Mammary epithelial cell (primary cell): ENCODE measurements around the gene PNRC2.

Experiments used
- EZH2 ChIP-seq: IDR thresholded peaks from 2 replicates; pipeline ENCODE4 v1.6.1; 2012; ENCODE audit warnings: low read length, inconsistent platforms, borderline replicate concordance
- TF ChIP-seq, protein P1 (sequence below), 2 donors: IDR thresholded peaks in 1 of 2; conservative IDR thresholded peaks in 1 of 2; 2 replicates each; pipeline ENCODE4 v1.5.1; 2011 to 2012; ENCODE audit warnings: inconsistent platforms in 2 of 2, low read length in 2 of 2, mild to moderate bottlenecking in 2 of 2, control low read depth in 1 of 2, low read depth in 1 of 2; ENCODE audit not compliant: insufficient read depth in 1 of 2; ENCODE audit errors: extremely low read depth in 1 of 2

DNA sequence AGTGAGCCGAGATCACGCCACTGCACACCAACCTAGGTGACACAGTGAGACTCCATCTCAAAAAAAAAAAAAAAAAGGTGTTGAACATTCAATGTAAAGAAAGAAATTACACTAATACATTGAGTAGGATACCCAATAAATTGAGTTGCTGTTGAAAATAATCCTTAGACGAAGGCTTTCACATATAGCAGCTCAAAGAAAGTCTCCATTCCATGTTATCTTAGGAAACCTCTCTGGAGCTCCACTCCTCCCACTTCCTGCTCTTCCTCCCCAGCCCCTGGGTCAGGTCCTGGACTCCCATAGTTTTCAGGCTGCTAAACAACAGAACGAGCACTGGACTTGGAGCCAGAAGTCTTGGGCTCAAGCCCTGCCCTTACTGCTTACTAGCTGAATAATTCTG, 30.8 kb upstream of the PNRC2 start:
- TF ChIP-seq EZH2: no peak
- TF ChIP-seq, protein P1, sequence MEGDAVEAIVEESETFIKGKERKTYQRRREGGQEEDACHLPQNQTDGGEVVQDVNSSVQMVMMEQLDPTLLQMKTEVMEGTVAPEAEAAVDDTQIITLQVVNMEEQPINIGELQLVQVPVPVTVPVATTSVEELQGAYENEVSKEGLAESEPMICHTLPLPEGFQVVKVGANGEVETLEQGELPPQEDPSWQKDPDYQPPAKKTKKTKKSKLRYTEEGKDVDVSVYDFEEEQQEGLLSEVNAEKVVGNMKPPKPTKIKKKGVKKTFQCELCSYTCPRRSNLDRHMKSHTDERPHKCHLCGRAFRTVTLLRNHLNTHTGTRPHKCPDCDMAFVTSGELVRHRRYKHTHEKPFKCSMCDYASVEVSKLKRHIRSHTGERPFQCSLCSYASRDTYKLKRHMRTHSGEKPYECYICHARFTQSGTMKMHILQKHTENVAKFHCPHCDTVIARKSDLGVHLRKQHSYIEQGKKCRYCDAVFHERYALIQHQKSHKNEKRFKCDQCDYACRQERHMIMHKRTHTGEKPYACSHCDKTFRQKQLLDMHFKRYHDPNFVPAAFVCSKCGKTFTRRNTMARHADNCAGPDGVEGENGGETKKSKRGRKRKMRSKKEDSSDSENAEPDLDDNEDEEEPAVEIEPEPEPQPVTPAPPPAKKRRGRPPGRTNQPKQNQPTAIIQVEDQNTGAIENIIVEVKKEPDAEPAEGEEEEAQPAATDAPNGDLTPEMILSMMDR (conservative IDR thresholded peaks at IDR 0.05 in 1 of 2, IDR thresholded peaks at IDR 0.05 in 1 of 2; ENCODE audit: extremely low read depth in 1 of 2, insufficient read depth in 1 of 2, low read depth in 1 of 2, low read length in 2 of 2): no peak
